Astrocyte (in vitro differentiated cells and primary cell): ENCODE results near the gene ZNF772. TPM values are rescaled to one million over a fixed set of nuclear protein-coding genes. Genes with fewer than 3 reads are reported as not detected.

ENCODE experiments used
- DNase-seq: peaks from one replicate; pipeline ENCODE4 v3.0.0-alpha.2; 2010; ENCODE audit warnings: low read depth
- FAIRE-seq: peaks from 2 replicates; lab custom pipeline; 2011; peaks lifted over from hg19 to GRCh38; lab: Jason Lieb, UNC
- H2AFZ ChIP-seq: 2 replicates; pipeline ENCODE4 v1.6.0; 2012; ENCODE audit warnings: low read depth, low read length, inconsistent platforms
- H3K27ac ChIP-seq: 2 replicates; pipeline ENCODE4 v1.5.1; 2011; ENCODE audit warnings: low read depth, low read length, inconsistent platforms
- H3K27me3 ChIP-seq: 2 replicates; pipeline ENCODE4 v1.6.0; 2011; ENCODE audit warnings: low read length, inconsistent platforms; ENCODE audit not compliant: insufficient read depth
- H3K36me3 ChIP-seq: 2 replicates; pipeline ENCODE4 v1.5.1; 2011; ENCODE audit warnings: low read length, inconsistent platforms; ENCODE audit not compliant: insufficient read depth
- H3K4me1 ChIP-seq: 2 replicates; pipeline ENCODE4 v1.5.1; 2011; ENCODE audit warnings: low read length, inconsistent platforms; ENCODE audit not compliant: insufficient read depth
- H3K4me2 ChIP-seq: 2 replicates; pipeline ENCODE4 v1.6.0; 2012; ENCODE audit warnings: low read length, inconsistent platforms
- H3K4me3 ChIP-seq: 2 replicates; pipeline ENCODE4 v1.5.1; 2011; ENCODE audit warnings: low read depth, mild to moderate bottlenecking, low read length, inconsistent platforms; ENCODE audit not compliant: insufficient read depth
- H3K79me2 ChIP-seq: 2 replicates; pipeline ENCODE4 v1.6.0; 2012; ENCODE audit warnings: mild to moderate bottlenecking, low read length, inconsistent platforms; ENCODE audit not compliant: insufficient read depth
- H3K9ac ChIP-seq: 2 replicates; pipeline ENCODE4 v1.6.0; 2012; ENCODE audit warnings: mild to moderate bottlenecking, low read length, inconsistent platforms
- H3K9me3 ChIP-seq: 2 replicates; pipeline ENCODE4 v1.5.1; 2012; ENCODE audit warnings: low read depth, mild to moderate bottlenecking, low read length, inconsistent platforms; ENCODE audit not compliant: insufficient read depth
- H4K20me1 ChIP-seq: 2 replicates; pipeline ENCODE4 v1.6.0; 2012; ENCODE audit warnings: low read length, inconsistent platforms; ENCODE audit not compliant: insufficient read depth
- H3K27ac Mint-ChIP-seq: one replicate; pipeline ENCODE4 v1.8.0; 2021; ENCODE audit warnings: mild to moderate bottlenecking, mixed read lengths; ENCODE audit not compliant: unreplicated experiment
- H3K27me3 Mint-ChIP-seq: one replicate; pipeline ENCODE4 v1.8.0; 2021; ENCODE audit warnings: low read depth, mixed read lengths; ENCODE audit not compliant: unreplicated experiment
- H3K36me3 Mint-ChIP-seq: one replicate; pipeline ENCODE4 v1.8.0; 2021; ENCODE audit warnings: low read depth, mixed read lengths; ENCODE audit not compliant: unreplicated experiment
- H3K4me1 Mint-ChIP-seq: one replicate; pipeline ENCODE4 v1.8.0; 2021; ENCODE audit warnings: low read depth, mixed read lengths; ENCODE audit not compliant: unreplicated experiment
- H3K4me3 Mint-ChIP-seq: one replicate; pipeline ENCODE4 v1.8.0; 2021; ENCODE audit warnings: mild to moderate bottlenecking, moderate library complexity, mixed read lengths; ENCODE audit not compliant: unreplicated experiment
- H3K9me3 Mint-ChIP-seq: one replicate; pipeline ENCODE4 v1.8.0; 2021; ENCODE audit warnings: mild to moderate bottlenecking, mixed read lengths; ENCODE audit not compliant: unreplicated experiment
- CTCF ChIP-seq: IDR thresholded peaks from 2 replicates; pipeline ENCODE4 v1.5.1; 2011; ENCODE audit warnings: low read depth, mild to moderate bottlenecking, inconsistent platforms, low read length, moderate library complexity; ENCODE audit not compliant: insufficient read depth
- EZH2 ChIP-seq: IDR thresholded peaks from 2 replicates; pipeline ENCODE4 v1.6.1; 2012; ENCODE audit warnings: mild to moderate bottlenecking, low read length, inconsistent platforms; ENCODE audit not compliant: insufficient read depth
- total RNA-seq: library from RNA; stranded (reverse); gene quantifications from 2 replicates; pipeline ENCODE4 v1.2.1, GENCODE V29; 2021

ZNF772 gene
- total RNA-seq, 1 donor from 2014 or later = 13.8 TPM

GRCh38 chr19:57452307-57452706 is 25.1 kb downstream of the ZNF772 start:
- Mint-ChIP-seq H3K4me1 (no peaks in the 10 kb centered on the region), H3K27ac (no peak overlapping the region), H3K4me3 (no peak overlapping the region), H3K36me3 (peaks cover 12% of the 10 kb centered on the region), H3K27me3 (no peaks in the 10 kb centered on the region), H3K9me3 (peaks cover 3% of the 10 kb centered on the region)
- Histone ChIP-seq H3K9ac (no peak overlapping the region), H2AFZ (no peak overlapping the region), H3K4me1 (no peaks in the 10 kb centered on the region), H4K20me1 (no peaks in the 10 kb centered on the region), H3K27ac (no peak overlapping the region), H3K9me3 (peaks cover 11% of the 10 kb centered on the region), H3K4me2 (no peak overlapping the region), H3K27me3 (no peaks in the 10 kb centered on the region), H3K36me3 (no peaks in the 10 kb centered on the region), H3K79me2 (no peaks in the 10 kb centered on the region), H3K4me3 (no peak overlapping the region)
- TF ChIP-seq EZH2 = no peak
- TF ChIP-seq CTCF = no peak
- DNase-seq (no peak), FAIRE-seq (no peak)

GRCh38 chr19:57443121-57443696 is 34.2 kb downstream of the ZNF772 start:
- TF ChIP-seq CTCF (no peak), EZH2 (no peak)
- H3K36me3 Mint-ChIP-seq = peaks cover 40% of the 10 kb centered on the region
- H2AFZ ChIP-seq = no peak overlapping the region
- no peaks in the 10 kb centered on the region for H3K4me1 ChIP-seq
- peaks cover 62% of the 10 kb centered on the region for H3K9me3 ChIP-seq
- no peak overlapping the region for H3K4me3 Mint-ChIP-seq
- peaks cover 44% of the 10 kb centered on the region for H3K79me2 ChIP-seq
- DNase-seq (no peak), FAIRE-seq (no peak)
- no peaks in the 10 kb centered on the region for H3K27me3 ChIP-seq
- no peaks in the 10 kb centered on the region for H3K4me1 Mint-ChIP-seq
- H3K27me3 Mint-ChIP-seq = no peaks in the 10 kb centered on the region
- H3K27ac ChIP-seq = no peak overlapping the region
- H3K27ac Mint-ChIP-seq = no peak overlapping the region
- H3K9me3 Mint-ChIP-seq = peaks cover 23% of the 10 kb centered on the region
- H3K4me2 ChIP-seq = no peak overlapping the region
- peaks cover 14% of the 10 kb centered on the region for H3K36me3 ChIP-seq
- H3K9ac ChIP-seq = no peak overlapping the region
- H3K4me3 ChIP-seq = no peak overlapping the region
- no peaks in the 10 kb centered on the region for H4K20me1 ChIP-seq

GRCh38 chr19:57441979-57442752 is 35.2 kb downstream of the ZNF772 start:
- H3K4me2 ChIP-seq = no peak overlapping the region
- Mint-ChIP-seq H3K4me3 (no peak overlapping the region), H3K27ac (no peak overlapping the region), H3K36me3 (peaks cover 43% of the 10 kb centered on the region), H3K4me1 (no peaks in the 10 kb centered on the region), H3K9me3 (peaks cover 23% of the 10 kb centered on the region), H3K27me3 (no peaks in the 10 kb centered on the region)
- FAIRE-seq = no peak
- TF ChIP-seq CTCF (no peak), EZH2 (no peak)
- no peak overlapping the region for H3K4me3 ChIP-seq
- no peak overlapping the region for H2AFZ ChIP-seq
- H3K9ac ChIP-seq = no peak overlapping the region
- H3K79me2 ChIP-seq = peaks cover 54% of the 10 kb centered on the region
- DNase-seq = no peak
- H3K4me1 ChIP-seq = no peaks in the 10 kb centered on the region
- no peaks in the 10 kb centered on the region for H4K20me1 ChIP-seq
- H3K36me3 ChIP-seq = peaks cover 14% of the 10 kb centered on the region
- H3K27me3 ChIP-seq = no peaks in the 10 kb centered on the region
- H3K27ac ChIP-seq = no peak overlapping the region
- peaks cover 61% of the 10 kb centered on the region for H3K9me3 ChIP-seq
